Stomach (tissue), 9 donors: Measurements from ENCODE around the gene TMEM8B. TPM values are rescaled to one million over a fixed set of nuclear protein-coding genes. Genes with fewer than 3 reads are reported as not detected.

Source experiments
- DNase-seq, 2 donors: peaks; one replicate each; pipeline versions ENCODE4 v3.0.0 to v3.0.0-alpha.2; 2013 to 2019
- H3K27ac ChIP-seq, 5 donors: fragments of 200-600 bp in 4 of 5; sonication (generic) in 4 of 5; one replicate each; pipeline ENCODE4 v1.5.1; 2013 to 2019; ENCODE audit warnings: mild to moderate bottlenecking in 1 of 5, moderate library complexity in 1 of 5
- H3K27me3 ChIP-seq, 3 donors: fragments of 200-600 bp; sonication (generic); one replicate each; pipeline ENCODE4 v1.5.1; 2017 to 2019; ENCODE audit warnings: mixed run types in 1 of 3
- H3K36me3 ChIP-seq, 4 donors: fragments of 200-600 bp; sonication (generic); 1 replicate in 3 of 4; 2 replicates in 1 of 4; pipeline ENCODE4 v1.5.1; 2016 to 2019
- H3K4me1 ChIP-seq, 4 donors: fragments of 200-600 bp; sonication (generic); one replicate each; pipeline ENCODE4 v1.5.1; 2016 to 2019
- H3K4me3 ChIP-seq, 4 donors: fragments of 200-600 bp; sonication (generic) in 3 of 4; one replicate each; pipeline ENCODE4 v1.5.1; 2016 to 2019; ENCODE audit warnings: mild to moderate bottlenecking in 1 of 4
- H3K9me3 ChIP-seq, 4 donors: fragments of 200-600 bp; sonication (generic); one replicate each; pipeline ENCODE4 v1.5.1; 2016 to 2019
- EP300 ChIP-seq: sonication (generic); formaldehyde crosslinking; IDR thresholded peaks from one replicate; pipeline ENCODE4 v1.6.1; 2017; ENCODE audit warnings: antibody characterized with exemption
- POLR2A ChIP-seq, 4 donors: fragments of 450-650 bp; IDR thresholded peaks; one replicate each; pipeline ENCODE4 v1.6.1; 2016; ENCODE audit warnings: antibody characterized with exemption in 4 of 4, control low read depth in 2 of 4, mild to moderate bottlenecking in 1 of 4, moderate library complexity in 1 of 4
- POLR2AphosphoS5 ChIP-seq, 3 donors: sonication (generic); formaldehyde crosslinking; IDR thresholded peaks; one replicate each; pipeline ENCODE4 v1.6.1; 2016; ENCODE audit warnings: antibody characterized with exemption in 3 of 3
- WGBS, 5 donors: extraction: QIAGEN DNeasy Blood & Tissue Kit in 3 of 5; methylation state at CpG; one replicate each; pipeline versions ENCODE4 v1.1.5 to v1.1.7; 2013 to 2018; 5-methylcytosine and 5-hydroxymethylcytosine counted together
- intact Hi-C: fragments of 100-400 bp; cut with DNase I; formaldehyde crosslinking; loops from one replicate; pipeline ENCODE4 v1.15.1; 2023; ENCODE audit warnings: low total_unique reads
- polyA plus RNA-seq, 3 donors: library from polyadenylated mRNA; stranded (reverse); fragments of 200-250 nt; gene quantifications; one replicate each; pipeline ENCODE4 v1.2.3, GENCODE V29; 2013
- total RNA-seq, 5 donors: library from RNA; depleted of rRNA; stranded (reverse); fragments of >200 nt; gene quantifications; one replicate each; pipeline versions ENCODE4 v1.1.0 to v1.2.3, GENCODE V29; 2014 to 2016
- TF ChIP-seq, protein P1 (sequence below), 7 experiments: fragments of 450-650 bp in 4 of 7; fragments of 200-600 bp in 3 of 7; sonication (generic) in 3 of 7; IDR thresholded peaks; one replicate each; pipeline ENCODE4 v1.5.1; 2016 to 2019; ENCODE audit warnings: antibody characterized with exemption in 7 of 7, control low read depth in 2 of 7, mild to moderate bottlenecking in 1 of 7
- donor health status: healthy with polysubstance abuse.
- donor health status: Bipolar disorder and iron deficiency.
- donor health status: healthy.

The TMEM8B gene
- total and polyA plus RNA-seq, 8 donors, result 4.6 to 81.4 (median 8.1) TPM

DNA sequence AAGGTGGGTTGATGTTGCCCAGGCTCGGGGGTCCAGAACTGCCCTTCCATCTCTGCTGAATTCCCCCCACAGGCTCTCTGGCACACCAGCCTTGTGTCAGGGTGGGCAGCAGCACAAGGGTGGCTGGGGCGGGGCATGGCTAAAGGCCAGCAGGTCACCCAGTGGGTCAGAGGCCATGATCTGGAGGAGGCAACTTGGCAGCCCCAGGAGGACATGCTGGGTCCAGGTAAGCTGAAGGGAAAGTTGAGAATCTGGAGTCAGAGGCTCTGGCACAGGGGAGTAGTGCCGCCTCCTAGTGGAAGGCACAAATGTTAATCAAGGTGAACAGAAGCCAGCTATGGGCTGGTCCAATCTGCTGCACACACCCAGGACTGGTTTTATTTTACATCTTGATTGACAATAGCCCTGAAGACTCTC lies 6.2 kb downstream of the TMEM8B start:
- peaks cover 0 to 6% (median 2%) of the 10 kb centered on the region in 4 donors for H3K36me3 ChIP-seq
- TF ChIP-seq EP300 (no peak), POLR2A (IDR thresholded peaks at IDR 0.05) (no peak)
- TF ChIP-seq, protein P1, sequence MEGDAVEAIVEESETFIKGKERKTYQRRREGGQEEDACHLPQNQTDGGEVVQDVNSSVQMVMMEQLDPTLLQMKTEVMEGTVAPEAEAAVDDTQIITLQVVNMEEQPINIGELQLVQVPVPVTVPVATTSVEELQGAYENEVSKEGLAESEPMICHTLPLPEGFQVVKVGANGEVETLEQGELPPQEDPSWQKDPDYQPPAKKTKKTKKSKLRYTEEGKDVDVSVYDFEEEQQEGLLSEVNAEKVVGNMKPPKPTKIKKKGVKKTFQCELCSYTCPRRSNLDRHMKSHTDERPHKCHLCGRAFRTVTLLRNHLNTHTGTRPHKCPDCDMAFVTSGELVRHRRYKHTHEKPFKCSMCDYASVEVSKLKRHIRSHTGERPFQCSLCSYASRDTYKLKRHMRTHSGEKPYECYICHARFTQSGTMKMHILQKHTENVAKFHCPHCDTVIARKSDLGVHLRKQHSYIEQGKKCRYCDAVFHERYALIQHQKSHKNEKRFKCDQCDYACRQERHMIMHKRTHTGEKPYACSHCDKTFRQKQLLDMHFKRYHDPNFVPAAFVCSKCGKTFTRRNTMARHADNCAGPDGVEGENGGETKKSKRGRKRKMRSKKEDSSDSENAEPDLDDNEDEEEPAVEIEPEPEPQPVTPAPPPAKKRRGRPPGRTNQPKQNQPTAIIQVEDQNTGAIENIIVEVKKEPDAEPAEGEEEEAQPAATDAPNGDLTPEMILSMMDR (IDR thresholded peaks at IDR 0.05), result peak in 1 of 7 experiments; percentile 34
- peak; percentile 36 to 64 for DNase-seq
- H3K27me3 ChIP-seq, result peaks cover 0 to 8% (median 0%) of the 10 kb centered on the region in 3 donors
- H3K9me3 ChIP-seq, result no peaks in the 10 kb centered on the region
- H3K4me1 ChIP-seq, result peaks cover 35 to 62% (median 58%) of the 10 kb centered on the region in 4 donors
- WGBS, 5 donors, result 62 to 100% (median 79%) methylated on average over 3 of the region's 3 CpGs
- no peak overlapping the region for H3K4me3 ChIP-seq
- intact Hi-C loops, result no loop called here
- H3K27ac ChIP-seq, result peak overlapping the region; percentile 74 to 93 (median 83)

DNA sequence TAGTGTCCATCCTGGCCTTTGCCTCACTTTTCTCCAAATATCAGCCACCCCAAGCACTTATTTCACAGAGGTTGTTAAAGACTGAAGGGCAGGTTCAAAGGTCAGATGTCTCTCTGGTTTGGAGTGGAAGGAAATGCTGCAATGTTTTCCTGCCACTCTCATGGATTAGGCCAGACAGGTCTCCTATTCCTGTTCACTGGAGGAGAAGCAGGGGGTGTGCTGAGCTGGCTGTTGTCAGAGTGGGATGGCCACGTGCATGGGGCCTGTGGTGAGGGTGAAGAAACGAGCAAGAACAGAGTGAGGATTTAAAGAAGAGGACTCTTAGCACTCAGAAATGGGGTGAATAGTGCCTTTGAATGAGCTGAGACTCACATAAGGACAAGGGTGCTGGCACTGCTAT lies 6.7 kb downstream of the TMEM8B start:
- intact Hi-C loops, result no loop called here
- no peak for DNase-seq
- Histone ChIP-seq H3K4me3 (no peak overlapping the region), H3K27me3 (peaks cover 0 to 10% (median 0%) of the 10 kb centered on the region in 3 donors), H3K4me1 (peaks cover 30 to 56% (median 52%) of the 10 kb centered on the region in 4 donors), H3K36me3 (peaks cover 0 to 6% (median 2%) of the 10 kb centered on the region in 4 donors), H3K27ac (peak overlapping the region in 3 of 5 donors; percentile 83 to 93 (median 86)), H3K9me3 (no peaks in the 10 kb centered on the region)
- TF ChIP-seq POLR2AphosphoS5 (IDR thresholded peaks at IDR 0.05) (no peak), POLR2A (IDR thresholded peaks at IDR 0.05) (no peak), EP300 (no peak)
- TF ChIP-seq, protein P1 (IDR thresholded peaks at IDR 0.05), result no peak
- 75 to 80% (median 79%) methylated on average over 2 of the region's 2 CpGs for WGBS, 5 donors

DNA sequence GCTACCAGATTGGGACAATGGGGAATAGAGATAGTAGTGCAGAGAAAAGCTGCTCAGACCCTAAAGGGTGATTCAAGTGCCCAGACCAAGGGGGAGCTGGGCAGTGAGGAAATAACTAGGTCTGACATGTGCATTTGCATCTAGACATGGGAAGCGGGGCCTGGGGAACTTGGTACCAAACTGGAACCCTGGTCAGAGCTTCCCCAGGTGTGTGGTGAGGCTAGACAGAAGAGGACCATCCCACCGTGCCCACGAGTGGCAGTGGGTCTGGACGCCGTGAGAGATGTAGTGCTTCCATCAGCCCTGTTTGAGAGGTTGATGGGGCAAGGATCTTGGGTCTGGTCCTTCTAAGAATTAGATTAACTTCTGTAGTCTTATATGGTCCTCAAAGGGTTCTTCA lies 7.6 kb downstream of the TMEM8B start:
- no peak for DNase-seq
- intact Hi-C loops, result no loop called here
- Histone ChIP-seq H3K4me3 (no peak overlapping the region), H3K27me3 (peaks cover 0 to 10% (median 0%) of the 10 kb centered on the region in 3 donors), H3K27ac (no peak overlapping the region), H3K9me3 (no peaks in the 10 kb centered on the region), H3K36me3 (peaks cover 0 to 9% (median 3%) of the 10 kb centered on the region in 4 donors), H3K4me1 (peaks cover 30 to 48% (median 44%) of the 10 kb centered on the region in 4 donors)
- TF ChIP-seq POLR2AphosphoS5 (IDR thresholded peaks at IDR 0.05) (no peak), POLR2A (IDR thresholded peaks at IDR 0.05) (no peak), EP300 (no peak)
- TF ChIP-seq, protein P1 (IDR thresholded peaks at IDR 0.05), result no peak
- 86 to 99% (median 97%) methylated on average over 5 of the region's 5 CpGs for WGBS, 5 donors

DNA sequence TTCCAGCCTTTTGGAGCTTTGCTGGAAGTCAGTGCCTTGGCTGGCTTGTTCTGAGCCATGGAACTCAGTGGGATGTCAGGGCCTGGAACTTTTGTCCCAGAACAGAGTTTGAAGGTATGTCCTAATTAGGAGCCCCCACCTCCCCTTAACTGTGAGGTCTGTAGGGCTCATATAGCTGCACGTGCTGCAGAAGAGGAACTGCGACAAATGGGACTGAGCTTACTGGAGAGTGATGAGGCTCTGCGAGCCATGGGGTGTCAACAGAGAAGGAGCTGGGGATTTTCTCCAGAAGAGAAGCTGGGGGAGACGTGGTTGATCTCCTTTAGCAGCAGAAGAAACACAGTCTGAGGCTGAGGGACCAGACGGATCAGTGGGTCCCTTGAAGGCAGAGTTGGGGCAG lies 10.9 kb downstream of the TMEM8B start:
- TF ChIP-seq POLR2A (IDR thresholded peaks at IDR 0.05), result no peak
- WGBS, 5 donors, result 85 to 94% (median 89%) methylated on average over 5 of the region's 5 CpGs
- Histone ChIP-seq H3K4me1 (peaks cover 17 to 38% (median 27%) of the 10 kb centered on the region in 4 donors), H3K36me3 (peaks cover 0 to 11% (median 2%) of the 10 kb centered on the region in 4 donors), H3K27ac (no peak overlapping the region), H3K27me3 (peaks cover 0 to 10% (median 0%) of the 10 kb centered on the region in 3 donors), H3K9me3 (no peaks in the 10 kb centered on the region), H3K4me3 (no peak overlapping the region)
- no peak for DNase-seq
- intact Hi-C loops, result no loop called here
